Left ventricle myocardium inferior (tissue), 1 donor: Measurements from ENCODE around the gene DLX2. TPM values are rescaled to one million over a fixed set of nuclear protein-coding genes. Genes with fewer than 3 reads are reported as not detected.

ENCODE experiments used
- DNase-seq: peaks from one replicate; pipeline ENCODE4 v3.0.0-alpha.2; 2020
- H3K27ac ChIP-seq: fragments of 200-600 bp; replicated peaks from 2 replicates; pipeline ENCODE4 v1.8.0; 2021
- H3K27me3 ChIP-seq: fragments of 200-600 bp; 2 replicates; pipeline ENCODE4 v1.8.0; 2021; ENCODE audit warnings: low read depth
- H3K36me3 ChIP-seq: fragments of 200-600 bp; 2 replicates; pipeline ENCODE4 v1.8.0; 2021
- H3K4me1 ChIP-seq: fragments of 200-600 bp; 2 replicates; pipeline ENCODE4 v1.8.0; 2021
- H3K4me3 ChIP-seq: fragments of 200-600 bp; 2 replicates; pipeline ENCODE4 v1.8.0; 2021; ENCODE audit warnings: mild to moderate bottlenecking, moderate library complexity
- H3K9me3 ChIP-seq: fragments of 200-600 bp; replicated peaks from 2 replicates; pipeline ENCODE4 v1.8.0; 2021
- CTCF ChIP-seq: fragments of 200-600 bp; IDR thresholded peaks from 2 replicates; pipeline ENCODE4 v1.8.0; 2021; ENCODE audit warnings: antibody characterized with exemption, mild to moderate bottlenecking, borderline replicate concordance
- intact Hi-C: fragments of 100-400 bp; cut with micrococcal nuclease; formaldehyde crosslinking; loops from one replicate; pipeline ENCODE4 v1.11.0; 2022
- total RNA-seq: library from RNA; stranded (reverse); fragmentation: NEBNext Ultra II Directional; extraction: Animal tissue kit (Norgen Biotek cat#: 25700); gene quantifications from one replicate; pipeline ENCODE4 v1.2.1, GENCODE V29; 2021
- donor health status: DM: no; HTN: yes; CAD: no; lungs with severe emphysema.

The DLX2 gene
- total RNA-seq, 1 donor from 2014 or later = not detected

- H3K4me3 ChIP-seq = no peak overlapping the region
- no peak for TF ChIP-seq CTCF
- no peaks in the 10 kb centered on the region for H3K9me3 ChIP-seq
- no peaks in the 10 kb centered on the region for H3K4me1 ChIP-seq
- intact Hi-C loops = no loop called here
- no peak overlapping the region for H3K27ac ChIP-seq
- DNase-seq = no peak
- H3K27me3 ChIP-seq = no peaks in the 10 kb centered on the region
- no peaks in the 10 kb centered on the region for H3K36me3 ChIP-seq
Observed at GRCh38 chr2:172053486-172053885, 49.2 kb downstream of the DLX2 start.

- Histone ChIP-seq H3K4me3 (no peak overlapping the region), H3K9me3 (no peaks in the 10 kb centered on the region), H3K27me3 (no peaks in the 10 kb centered on the region), H3K4me1 (no peaks in the 10 kb centered on the region), H3K27ac (no peak overlapping the region), H3K36me3 (no peaks in the 10 kb centered on the region)
- intact Hi-C loops = no loop called here
- TF ChIP-seq CTCF = no peak
- no peak for DNase-seq
Observed at GRCh38 chr2:172052000-172052983, 50.4 kb downstream of the DLX2 start.

- intact Hi-C loops = no loop called here
- H3K9me3 ChIP-seq = no peaks in the 10 kb centered on the region
- no peaks in the 10 kb centered on the region for H3K36me3 ChIP-seq
- no peaks in the 10 kb centered on the region for H3K27me3 ChIP-seq
- H3K27ac ChIP-seq = no peak overlapping the region
- TF ChIP-seq CTCF = no peak
- no peak overlapping the region for H3K4me3 ChIP-seq
- no peak for DNase-seq
- no peaks in the 10 kb centered on the region for H3K4me1 ChIP-seq
Observed at GRCh38 chr2:172050479-172051125, 52.1 kb downstream of the DLX2 start.

- Histone ChIP-seq H3K36me3 (no peaks in the 10 kb centered on the region), H3K4me1 (no peaks in the 10 kb centered on the region), H3K27ac (no peak overlapping the region), H3K9me3 (no peaks in the 10 kb centered on the region), H3K27me3 (no peaks in the 10 kb centered on the region), H3K4me3 (no peak overlapping the region)
- intact Hi-C loops = no loop called here
- no peak for DNase-seq
- no peak for TF ChIP-seq CTCF
Observed at GRCh38 chr2:172049567-172050120, 53.1 kb downstream of the DLX2 start.

Other genes starting within 250 kb of the DLX2 start
- gene SLC25A12, start 208.7 kb downstream of the DLX2 start, total RNA-seq = 110 TPM
- 31.0 TPM for gene HAT1, start 180.4 kb downstream of the DLX2 start, total RNA-seq
- 6.7 TPM for gene METAP1D, start 102.9 kb downstream of the DLX2 start, total RNA-seq
- gene DLX1, start 17.4 kb downstream of the DLX2 start, total RNA-seq = not detected